GM06990 (cell line): ENCODE results near the gene ENDOD1.
"Not testable (repeated sequence)": the region's sequence is repeated elsewhere in the genome, so short reads cannot be mapped to it uniquely, and the experiment has no call there.

Source experiments
- DNase-seq: peaks from one replicate; pipeline ENCODE4 v3.0.0-alpha.2; 2011; ENCODE audit not compliant: insufficient read length; ENCODE audit errors: extremely low read depth
- H3K27me3 ChIP-seq: replicated peaks from 2 replicates; pipeline ENCODE4 v1.6.0; 2011; ENCODE audit warnings: low read length; ENCODE audit not compliant: control insufficient read depth, insufficient read depth
- H3K36me3 ChIP-seq: 2 replicates; pipeline ENCODE4 v1.5.1; 2011; ENCODE audit warnings: low read length; ENCODE audit not compliant: control insufficient read depth, insufficient read depth
- H3K4me3 ChIP-seq: replicated peaks from 2 replicates; pipeline ENCODE4 v1.5.1; 2011; ENCODE audit warnings: low read depth, mild to moderate bottlenecking, control low read depth, low read length
- CTCF ChIP-seq: IDR thresholded peaks from 2 replicates; pipeline ENCODE4 v1.5.1; 2011; ENCODE audit warnings: low read length, control low read depth, mild to moderate bottlenecking, inconsistent platforms; ENCODE audit not compliant: insufficient read depth, poor library complexity, severe bottlenecking

Gene ENDOD1

GRCh38 chr11:95089620-95090542, at the start of gene ENDOD1:
TSS of gene ENDOD1 (plus strand) at chr11:95089846. CDS start at chr11:95089928, 82 bp downstream.
- Histone ChIP-seq H3K36me3 (no peaks in the 10 kb centered on the region), H3K4me3 (peak within 1 kb of the TSS; percentile 79), H3K27me3 (no peaks in the 10 kb centered on the region)
- TF ChIP-seq CTCF: peak; percentile 20
- DNase-seq: peak; percentile 91

GRCh38 chr11:95042239-95042638, 47.4 kb upstream of the ENDOD1 start:
- Histone ChIP-seq H3K36me3 (no peaks in the 10 kb centered on the region), H3K4me3 (no peak overlapping the region), H3K27me3 (no peaks in the 10 kb centered on the region; the same call in none of the 2 replicates)
- no peak for DNase-seq
- TF ChIP-seq CTCF: no peak

GRCh38 chr11:95042906-95043305, 46.7 kb upstream of the ENDOD1 start:
- H3K27me3 ChIP-seq: no peaks in the 10 kb centered on the region; the same call in none of the 2 replicates
- H3K36me3 ChIP-seq: no peaks in the 10 kb centered on the region
- no peak for DNase-seq
- TF ChIP-seq CTCF: no peak
- no peak overlapping the region for H3K4me3 ChIP-seq

GRCh38 chr11:95044010-95044409, 45.6 kb upstream of the ENDOD1 start:
- DNase-seq: no peak
- Histone ChIP-seq H3K4me3 (no peak overlapping the region), H3K27me3 (no peaks in the 10 kb centered on the region; the same call in none of the 2 replicates), H3K36me3 (no peaks in the 10 kb centered on the region)
- no peak for TF ChIP-seq CTCF

GRCh38 chr11:95045812-95046211, 43.8 kb upstream of the ENDOD1 start:
- no peak for DNase-seq
- no peak for TF ChIP-seq CTCF
- Histone ChIP-seq H3K27me3 (no peaks in the 10 kb centered on the region; the same call in 1 of the 2 replicates), H3K36me3 (no peaks in the 10 kb centered on the region), H3K4me3 (no peak overlapping the region)

- not testable (repeated sequence) for H3K4me3 ChIP-seq, DNase-seq, H3K27me3 ChIP-seq, H3K36me3 ChIP-seq
These were observed 40.5 kb upstream of the ENDOD1 start, which contains the start of gene KDM4F for GRCh38 chr11:95049122-95049521. TSS of gene KDM4F (plus strand) at chr11:95049422.
